ENCODE measurements around the gene DCAF6.
A peak's percentile ranks its signal among the peaks of the same experiment; 100 is the strongest.

Gene DCAF6

GRCh38 chr1:168091063-168091462, 154.6 kb downstream of the DCAF6 start:
- Histone ChIP-seq H3K14ac (ENCODE audit: low read length in 2 of 2) (no peak overlapping the region), H3K4me2 (ENCODE audit: low read length, poor library complexity, severe bottlenecking) (no peak overlapping the region), H3K9ac (ENCODE audit: low read length) (no peak overlapping the region), H3K9me3 (ENCODE audit: control insufficient read depth, low read length) (no peaks in the 10 kb centered on the region), H3K4me1 (ENCODE audit: control insufficient read depth, insufficient read depth, low read depth, low read length) (peaks cover 6% of the 10 kb centered on the region), H3K18ac (ENCODE audit: low read depth in 1 of 2, low read length in 2 of 2) (no peak overlapping the region), H2AK5ac (ENCODE audit: low read length, severe bottlenecking) (no peak overlapping the region), H4K91ac (ENCODE audit: low read length) (no peak overlapping the region), H2BK12ac (ENCODE audit: low read length in 2 of 2) (no peak overlapping the region), H3K23ac (ENCODE audit: low read length in 2 of 2) (no peak overlapping the region), H3K79me1 (replicated peaks; ENCODE audit: low read length, poor library complexity, severe bottlenecking) (peaks cover 11% of the 10 kb centered on the region), H3K27me3 (ENCODE audit: control insufficient read depth in 1 of 2, insufficient read depth in 1 of 2, low read length in 2 of 2) (no peaks in the 10 kb centered on the region), H3K27ac (ENCODE audit: low read length, poor library complexity, severe bottlenecking) (no peak overlapping the region), H2BK15ac (ENCODE audit: low read depth, poor library complexity, severe bottlenecking) (no peak overlapping the region), H3K36me3 (ENCODE audit: control insufficient read depth in 1 of 2, insufficient read depth in 2 of 2, low read depth in 1 of 2, low read length in 2 of 2) (peaks cover 12 to 47% of the 10 kb centered on the region in 2 experiments), H3K4ac (ENCODE audit: low read depth in 1 of 2, low read length in 2 of 2) (no peak overlapping the region), H2AFZ (ENCODE audit: low read depth, low read length) (no peak overlapping the region), H2BK5ac (ENCODE audit: low read depth, low read length, poor library complexity, severe bottlenecking) (no peak overlapping the region), H2BK120ac (ENCODE audit: low read depth, low read length) (no peak overlapping the region), H4K8ac (ENCODE audit: low read length) (no peak overlapping the region), H3K4me3 (ENCODE audit: insufficient read depth in 1 of 2, low read depth in 1 of 2, low read length in 2 of 2) (no peak overlapping the region)
- DNase-seq = no peak
- 97% methylated on average over 9 of the region's 9 CpGs for WGBS

- Histone ChIP-seq H2AK5ac (ENCODE audit: low read length, severe bottlenecking) (no peak overlapping the region), H4K8ac (ENCODE audit: low read length) (no peak overlapping the region), H3K18ac (ENCODE audit: low read depth in 1 of 2, low read length in 2 of 2) (no peak overlapping the region), H3K23ac (ENCODE audit: low read length in 2 of 2) (no peak overlapping the region), H3K14ac (ENCODE audit: low read length in 2 of 2) (no peak overlapping the region), H4K91ac (ENCODE audit: low read length) (no peak overlapping the region), H2AFZ (ENCODE audit: low read depth, low read length) (no peak overlapping the region), H2BK15ac (ENCODE audit: low read depth, poor library complexity, severe bottlenecking) (no peak overlapping the region), H3K4ac (ENCODE audit: low read depth in 1 of 2, low read length in 2 of 2) (no peak overlapping the region), H3K9me3 (ENCODE audit: control insufficient read depth, low read length) (no peaks in the 10 kb centered on the region), H2BK5ac (ENCODE audit: low read depth, low read length, poor library complexity, severe bottlenecking) (no peak overlapping the region), H3K4me1 (ENCODE audit: control insufficient read depth, insufficient read depth, low read depth, low read length) (peaks cover 6% of the 10 kb centered on the region), H3K4me2 (ENCODE audit: low read length, poor library complexity, severe bottlenecking) (no peak overlapping the region), H3K4me3 (ENCODE audit: insufficient read depth in 1 of 2, low read depth in 1 of 2, low read length in 2 of 2) (no peak overlapping the region), H3K79me1 (replicated peaks; ENCODE audit: low read length, poor library complexity, severe bottlenecking) (peaks cover 11% of the 10 kb centered on the region), H3K27ac (ENCODE audit: low read length, poor library complexity, severe bottlenecking) (no peak overlapping the region), H2BK12ac (ENCODE audit: low read length in 2 of 2) (no peak overlapping the region), H3K36me3 (ENCODE audit: control insufficient read depth in 1 of 2, insufficient read depth in 2 of 2, low read depth in 1 of 2, low read length in 2 of 2) (peaks cover 17 to 51% of the 10 kb centered on the region in 2 experiments), H3K27me3 (ENCODE audit: control insufficient read depth in 1 of 2, insufficient read depth in 1 of 2, low read length in 2 of 2) (no peaks in the 10 kb centered on the region), H2BK120ac (ENCODE audit: low read depth, low read length) (no peak overlapping the region), H3K9ac (ENCODE audit: low read length) (no peak overlapping the region)
- WGBS = 96% methylated on average over 8 of the region's 8 CpGs
- no peak for DNase-seq
Measured at GRCh38 chr1:168091720-168092550, 155.5 kb downstream of the DCAF6 start.

GRCh38 chr1:168092566-168093355, 156.3 kb downstream of the DCAF6 start:
- Histone ChIP-seq H3K4me2 (ENCODE audit: low read length, poor library complexity, severe bottlenecking) (no peak overlapping the region), H3K27ac (ENCODE audit: low read length, poor library complexity, severe bottlenecking) (no peak overlapping the region), H3K4ac (ENCODE audit: low read depth in 1 of 2, low read length in 2 of 2) (no peak overlapping the region), H3K4me3 (ENCODE audit: insufficient read depth in 1 of 2, low read depth in 1 of 2, low read length in 2 of 2) (no peak overlapping the region), H3K4me1 (ENCODE audit: control insufficient read depth, insufficient read depth, low read depth, low read length) (peaks cover 6% of the 10 kb centered on the region), H3K23ac (ENCODE audit: low read length in 2 of 2) (no peak overlapping the region), H3K36me3 (ENCODE audit: control insufficient read depth in 1 of 2, insufficient read depth in 2 of 2, low read depth in 1 of 2, low read length in 2 of 2) (peaks cover 12 to 50% of the 10 kb centered on the region in 2 experiments), H2BK12ac (ENCODE audit: low read length in 2 of 2) (no peak overlapping the region), H2BK15ac (ENCODE audit: low read depth, poor library complexity, severe bottlenecking) (no peak overlapping the region), H2BK5ac (ENCODE audit: low read depth, low read length, poor library complexity, severe bottlenecking) (no peak overlapping the region), H2BK120ac (ENCODE audit: low read depth, low read length) (no peak overlapping the region), H3K14ac (ENCODE audit: low read length in 2 of 2) (no peak overlapping the region), H4K91ac (ENCODE audit: low read length) (no peak overlapping the region), H3K9ac (ENCODE audit: low read length) (no peak overlapping the region), H3K27me3 (ENCODE audit: control insufficient read depth in 1 of 2, insufficient read depth in 1 of 2, low read length in 2 of 2) (no peaks in the 10 kb centered on the region), H4K8ac (ENCODE audit: low read length) (no peak overlapping the region), H2AK5ac (ENCODE audit: low read length, severe bottlenecking) (no peak overlapping the region), H2AFZ (ENCODE audit: low read depth, low read length) (no peak overlapping the region), H3K18ac (ENCODE audit: low read depth in 1 of 2, low read length in 2 of 2) (no peak overlapping the region), H3K9me3 (ENCODE audit: control insufficient read depth, low read length) (no peaks in the 10 kb centered on the region), H3K79me1 (replicated peaks; ENCODE audit: low read length, poor library complexity, severe bottlenecking) (peaks cover 11% of the 10 kb centered on the region)
- WGBS = 91% methylated on average over 16 of the region's 16 CpGs
- peak; percentile 8 for DNase-seq

DNA sequence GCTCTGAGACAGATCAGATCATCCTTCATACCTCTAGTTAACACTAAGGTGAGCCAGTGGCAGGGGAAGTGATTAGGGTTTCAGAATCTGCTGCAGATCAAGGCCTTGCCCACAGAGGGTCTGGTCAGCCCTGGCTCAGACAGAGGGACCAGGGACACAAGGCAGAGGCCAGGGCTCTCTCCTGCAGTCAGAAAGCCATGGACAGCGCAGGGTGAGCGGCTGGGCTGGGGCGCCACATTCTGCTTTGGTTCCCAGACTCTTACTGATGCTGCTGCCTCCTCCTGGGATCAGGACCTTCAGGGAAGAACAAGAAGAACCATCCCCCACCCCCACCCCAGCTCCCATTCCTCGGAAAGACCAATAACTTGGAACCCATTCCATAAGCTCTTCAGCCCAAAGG, 157.1 kb downstream of the DCAF6 start:
- Histone ChIP-seq H3K27ac (ENCODE audit: low read length, poor library complexity, severe bottlenecking) (no peak overlapping the region), H2BK5ac (ENCODE audit: low read depth, low read length, poor library complexity, severe bottlenecking) (no peak overlapping the region), H2AK5ac (ENCODE audit: low read length, severe bottlenecking) (no peak overlapping the region), H2AFZ (ENCODE audit: low read depth, low read length) (no peak overlapping the region), H3K27me3 (ENCODE audit: control insufficient read depth in 1 of 2, insufficient read depth in 1 of 2, low read length in 2 of 2) (no peaks in the 10 kb centered on the region), H4K8ac (ENCODE audit: low read length) (no peak overlapping the region), H3K9ac (ENCODE audit: low read length) (no peak overlapping the region), H3K36me3 (ENCODE audit: control insufficient read depth in 1 of 2, insufficient read depth in 2 of 2, low read depth in 1 of 2, low read length in 2 of 2) (peaks cover 14 to 56% of the 10 kb centered on the region in 2 experiments), H3K79me1 (replicated peaks; ENCODE audit: low read length, poor library complexity, severe bottlenecking) (peaks cover 12% of the 10 kb centered on the region), H2BK12ac (ENCODE audit: low read length in 2 of 2) (no peak overlapping the region), H2BK120ac (ENCODE audit: low read depth, low read length) (no peak overlapping the region), H3K23ac (ENCODE audit: low read length in 2 of 2) (no peak overlapping the region), H3K9me3 (ENCODE audit: control insufficient read depth, low read length) (no peaks in the 10 kb centered on the region), H3K4ac (ENCODE audit: low read depth in 1 of 2, low read length in 2 of 2) (no peak overlapping the region), H3K14ac (ENCODE audit: low read length in 2 of 2) (no peak overlapping the region), H2BK15ac (ENCODE audit: low read depth, poor library complexity, severe bottlenecking) (no peak overlapping the region), H3K4me3 (ENCODE audit: insufficient read depth in 1 of 2, low read depth in 1 of 2, low read length in 2 of 2) (no peak overlapping the region), H3K18ac (ENCODE audit: low read depth in 1 of 2, low read length in 2 of 2) (no peak overlapping the region), H4K91ac (ENCODE audit: low read length) (no peak overlapping the region), H3K4me1 (ENCODE audit: control insufficient read depth, insufficient read depth, low read depth, low read length) (peaks cover 5% of the 10 kb centered on the region), H3K4me2 (ENCODE audit: low read length, poor library complexity, severe bottlenecking) (no peak overlapping the region)
- DNase-seq = no peak
- 91% methylated on average over 4 of the region's 4 CpGs for WGBS
